GM23338 (cell line): Measurements from ENCODE around the gene SH3BP5. TPM values are rescaled to one million over a fixed set of nuclear protein-coding genes. Genes with fewer than 3 reads are reported as not detected.

Experiments used
- ATAC-seq: fragments of 200-7000 bp; cut with Tn5 transposase; 3 replicates; pipeline ENCODE4 v1.9.1; 2020
- DNase-seq: peaks from one replicate; pipeline ENCODE4 v3.0.0-alpha.2; 2015; ENCODE audit warnings: low spot score
- H2AFZ ChIP-seq: fragments of 200-600 bp; sonication (generic); 2 replicates; pipeline ENCODE4 v1.8.0; 2016; ENCODE audit warnings: antibody characterized with exemption, mild to moderate bottlenecking, moderate library complexity
- H3F3A ChIP-seq: fragments of 200-600 bp; sonication (generic); replicated peaks from 2 replicates; pipeline ENCODE4 v1.8.0; 2017; ENCODE audit warnings: antibody characterized with exemption, mixed run types, low read depth
- H3K27ac ChIP-seq: fragments of 200-600 bp; sonication (generic); 2 replicates; pipeline ENCODE4 v1.6.1; 2016; ENCODE audit warnings: low read depth
- H3K27me3 ChIP-seq: fragments of 200-600 bp; sonication (generic); 2 replicates; pipeline ENCODE4 v1.8.0; 2016; ENCODE audit warnings: mild to moderate bottlenecking, mixed run types, moderate library complexity; ENCODE audit not compliant: insufficient read depth
- H3K36me3 ChIP-seq: fragments of 200-600 bp; sonication (generic); 2 replicates; pipeline ENCODE4 v1.8.0; 2016; ENCODE audit warnings: mild to moderate bottlenecking; ENCODE audit not compliant: insufficient read depth
- H3K4me1 ChIP-seq: fragments of 200-600 bp; sonication (generic); 2 replicates; pipeline ENCODE4 v1.8.0; 2016; ENCODE audit warnings: mild to moderate bottlenecking, moderate library complexity; ENCODE audit not compliant: insufficient read depth
- H3K4me2 ChIP-seq: fragments of 200-600 bp; sonication (generic); 2 replicates; pipeline ENCODE4 v1.7.1; 2017; ENCODE audit warnings: mixed run types
- H3K4me3 ChIP-seq: fragments of 200-600 bp; sonication (generic); 2 replicates; pipeline ENCODE4 v1.6.1; 2016; ENCODE audit warnings: mixed run types
- H3K79me2 ChIP-seq: fragments of 200-600 bp; sonication (generic); replicated peaks from 2 replicates; pipeline ENCODE4 v1.8.0; 2017; ENCODE audit warnings: mild to moderate bottlenecking; ENCODE audit not compliant: insufficient read depth
- H3K9me2 ChIP-seq: fragments of 200-600 bp; sonication (generic); 2 replicates; pipeline ENCODE4 v1.8.0; 2017; ENCODE audit not compliant: insufficient read depth
- H4K20me1 ChIP-seq: fragments of 200-600 bp; sonication (generic); replicated peaks from 2 replicates; pipeline ENCODE4 v1.8.0; 2017; ENCODE audit warnings: mild to moderate bottlenecking; ENCODE audit not compliant: insufficient read depth
- H3K27ac Mint-ChIP-seq: 2 replicates; pipeline ENCODE4 v1.8.0; 2020; ENCODE audit warnings: inconsistent platforms, mild to moderate bottlenecking, moderate library complexity, mixed read lengths
- H3K27me3 Mint-ChIP-seq: 3 replicates; pipeline ENCODE4 v1.8.0; 2022; ENCODE audit warnings: low read depth, mild to moderate bottlenecking, moderate library complexity, mixed read lengths, inconsistent platforms; ENCODE audit not compliant: insufficient read depth, poor library complexity
- H3K36me3 Mint-ChIP-seq: 3 replicates; pipeline ENCODE4 v1.8.0; 2021; ENCODE audit warnings: low read depth, mild to moderate bottlenecking, inconsistent platforms, moderate library complexity, mixed read lengths
- H3K4me1 Mint-ChIP-seq: 3 replicates; pipeline ENCODE4 v1.8.0; 2020; ENCODE audit warnings: mild to moderate bottlenecking, inconsistent platforms, mixed read lengths
- H3K4me3 Mint-ChIP-seq: 3 replicates; pipeline ENCODE4 v1.8.0; 2021; ENCODE audit warnings: moderate library complexity, mild to moderate bottlenecking, inconsistent platforms, mixed read lengths
- H3K9me3 Mint-ChIP-seq: 3 replicates; pipeline ENCODE4 v1.8.0; 2020; ENCODE audit warnings: moderate library complexity, mild to moderate bottlenecking, inconsistent platforms, mixed read lengths
- CREB1 ChIP-seq: fragments of 250-450 bp; sonication (Bioruptor Pico); IDR thresholded peaks from 2 replicates; pipeline ENCODE4 v1.5.0; 2020; ENCODE audit warnings: low read depth, mild to moderate bottlenecking, moderate library complexity
- ETS1 ChIP-seq: IDR thresholded peaks from 2 replicates; pipeline ENCODE4 v1.6.1; 2016; ENCODE audit warnings: antibody characterized with exemption
- EZH2 ChIP-seq: fragments of 200-600 bp; sonication (generic); IDR thresholded peaks from one replicate; pipeline ENCODE4 v1.8.0; 2017; ENCODE audit warnings: antibody characterized with exemption, mild to moderate bottlenecking, low read depth; ENCODE audit not compliant: unreplicated experiment
- EZH2phosphoT487 ChIP-seq: fragments of 200-600 bp; sonication (generic); IDR thresholded peaks from one replicate; pipeline ENCODE4 v1.8.1; 2018; ENCODE audit warnings: antibody characterized with exemption; ENCODE audit not compliant: unreplicated experiment
- JUNB ChIP-seq: IDR thresholded peaks from one replicate; pipeline ENCODE4 v1.6.1; 2016; ENCODE audit warnings: antibody characterized with exemption; ENCODE audit not compliant: unreplicated experiment
- NANOG ChIP-seq: IDR thresholded peaks from 2 replicates; pipeline ENCODE4 v1.6.1; 2016; ENCODE audit warnings: antibody characterized with exemption, borderline replicate concordance
- POLR2AphosphoS5 ChIP-seq: IDR thresholded peaks from 2 replicates; pipeline ENCODE4 v1.6.1; 2016; ENCODE audit warnings: antibody characterized with exemption, low read depth
- REST ChIP-seq: IDR thresholded peaks from one replicate; pipeline ENCODE4 v1.6.1; 2018; ENCODE audit warnings: antibody characterized with exemption; ENCODE audit not compliant: unreplicated experiment
- STAT1 ChIP-seq: IDR thresholded peaks from one replicate; pipeline ENCODE4 v1.6.1; 2016; ENCODE audit warnings: antibody characterized with exemption; ENCODE audit not compliant: unreplicated experiment
- ZNF114 ChIP-seq: fragments of 250-450 bp; sonication (Bioruptor Pico); IDR thresholded peaks from 2 replicates; pipeline ENCODE4 v1.5.0; 2020; ENCODE audit warnings: mild to moderate bottlenecking, moderate library complexity
- ZNF331 ChIP-seq: fragments of 250-450 bp; sonication (Bioruptor Pico); IDR thresholded peaks from 2 replicates; pipeline ENCODE4 v1.5.0; 2020; ENCODE audit warnings: low read depth, mild to moderate bottlenecking, moderate library complexity
- ZNF462 ChIP-seq: fragments of 250-450 bp; sonication (Bioruptor Pico); IDR thresholded peaks from 2 replicates; pipeline ENCODE4 v1.5.0; 2020; ENCODE audit warnings: mild to moderate bottlenecking, moderate library complexity
- polyA plus RNA-seq: library from polyadenylated mRNA; unstranded; fragments of >200 nt; fragmentation: Nextera tagmentation; extraction: Ambion mirVana; gene quantifications from 2 replicates; pipeline ENCODE4 v1.2.1, GENCODE V29; 2016
- total RNA-seq: library from RNA; depleted of rRNA; stranded (reverse); fragments of >200 nt; shearing (Covaris generic); gene quantifications from 2 replicates; pipeline ENCODE4 v1.2.3, GENCODE V29; 2014
- TF ChIP-seq, protein P1 (sequence below), 2 experiments: fragments of 200-600 bp in 1 of 2; sonication (generic) in 1 of 2; conservative IDR thresholded peaks; 2 replicates each; pipeline versions ENCODE4 v1.5.1 to v1.6.1; 2016 to 2017; ENCODE audit warnings: antibody characterized with exemption in 2 of 2, low read depth in 2 of 2, mild to moderate bottlenecking in 2 of 2, moderate library complexity in 1 of 2

SH3BP5 gene
- total and polyA plus RNA-seq, 2 experiments from 2014 or later, result 5.8 to 9.1 TPM

- no peaks in the 10 kb centered on the region for H3K79me2 ChIP-seq
- H3K9me2 ChIP-seq, result no peaks in the 10 kb centered on the region
- no peaks in the 10 kb centered on the region for H4K20me1 ChIP-seq
- H3K4me2 ChIP-seq, result no peak overlapping the region
- peaks cover 33% of the 10 kb centered on the region for H3K4me1 Mint-ChIP-seq
- TF ChIP-seq ZNF462 (CRISPR knock-in tag), result no peak
- TF ChIP-seq STAT1, result no peak
- no peak for TF ChIP-seq EZH2phosphoT487
- TF ChIP-seq, protein P1, sequence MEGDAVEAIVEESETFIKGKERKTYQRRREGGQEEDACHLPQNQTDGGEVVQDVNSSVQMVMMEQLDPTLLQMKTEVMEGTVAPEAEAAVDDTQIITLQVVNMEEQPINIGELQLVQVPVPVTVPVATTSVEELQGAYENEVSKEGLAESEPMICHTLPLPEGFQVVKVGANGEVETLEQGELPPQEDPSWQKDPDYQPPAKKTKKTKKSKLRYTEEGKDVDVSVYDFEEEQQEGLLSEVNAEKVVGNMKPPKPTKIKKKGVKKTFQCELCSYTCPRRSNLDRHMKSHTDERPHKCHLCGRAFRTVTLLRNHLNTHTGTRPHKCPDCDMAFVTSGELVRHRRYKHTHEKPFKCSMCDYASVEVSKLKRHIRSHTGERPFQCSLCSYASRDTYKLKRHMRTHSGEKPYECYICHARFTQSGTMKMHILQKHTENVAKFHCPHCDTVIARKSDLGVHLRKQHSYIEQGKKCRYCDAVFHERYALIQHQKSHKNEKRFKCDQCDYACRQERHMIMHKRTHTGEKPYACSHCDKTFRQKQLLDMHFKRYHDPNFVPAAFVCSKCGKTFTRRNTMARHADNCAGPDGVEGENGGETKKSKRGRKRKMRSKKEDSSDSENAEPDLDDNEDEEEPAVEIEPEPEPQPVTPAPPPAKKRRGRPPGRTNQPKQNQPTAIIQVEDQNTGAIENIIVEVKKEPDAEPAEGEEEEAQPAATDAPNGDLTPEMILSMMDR (conservative IDR thresholded peaks at IDR 0.05; ENCODE audit: low read depth in 2 of 2), result no peak
- TF ChIP-seq ETS1, result no peak
- TF ChIP-seq REST, result no peak
- TF ChIP-seq CREB1 (CRISPR knock-in tag), result no peak
- TF ChIP-seq ZNF331 (CRISPR knock-in tag), result no peak
- TF ChIP-seq JUNB, result no peak
- no peak for TF ChIP-seq POLR2AphosphoS5
- no peak for TF ChIP-seq EZH2
- TF ChIP-seq NANOG, result no peak
- no peak for TF ChIP-seq ZNF114
- no peak overlapping the region for H3K27ac ChIP-seq
- H3F3A ChIP-seq, result no peaks in the 10 kb centered on the region
- ATAC-seq (no peak), DNase-seq (no peak)
- no peak overlapping the region for H2AFZ ChIP-seq
- peaks cover 9% of the 10 kb centered on the region for H3K4me1 ChIP-seq
- no peak overlapping the region for H3K4me3 ChIP-seq
- no peaks in the 10 kb centered on the region for H3K27me3 ChIP-seq
- H3K4me3 Mint-ChIP-seq, result no peak overlapping the region
- H3K36me3 Mint-ChIP-seq, result no peaks in the 10 kb centered on the region
- no peak overlapping the region for H3K27ac Mint-ChIP-seq
- peaks cover 5% of the 10 kb centered on the region for H3K27me3 Mint-ChIP-seq
- H3K9me3 Mint-ChIP-seq, result no peaks in the 10 kb centered on the region; the same call in 2 of the 3 replicates
- H3K36me3 ChIP-seq, result no peaks in the 10 kb centered on the region
Measured at GRCh38 chr3:15280853-15281532, 51.4 kb downstream of the SH3BP5 start.
